ENCODE results near the gene LSAMP. TPM values are rescaled to one million over a fixed set of nuclear protein-coding genes. Genes with fewer than 3 reads are reported as not detected.

The LSAMP gene
- total RNA-seq, 1 experiment from 2014 or later = not detected

DNA sequence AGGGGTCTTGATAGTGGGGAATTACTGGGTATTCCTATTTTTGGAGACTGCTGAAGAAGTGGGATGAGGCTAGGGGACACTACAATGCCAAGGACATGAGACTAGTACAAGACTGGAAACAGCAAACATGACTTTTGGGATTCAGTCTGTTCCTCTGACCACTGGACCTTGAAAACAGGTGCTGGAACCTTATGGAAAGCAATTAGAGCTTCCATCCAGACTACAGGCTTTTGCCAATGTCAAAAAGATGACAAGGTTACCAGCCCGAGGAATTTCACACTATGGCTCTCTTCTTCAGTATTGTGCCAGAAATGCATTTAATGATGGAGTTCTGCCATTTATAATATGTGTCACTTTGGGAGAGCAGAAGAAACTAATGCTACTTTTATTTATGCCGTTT is 539.4 kb downstream of the LSAMP start:
- POLR2A ChIA-PET = no interaction called here
- no peak for DNase-seq
- Mint-ChIP-seq H3K27me3 (ENCODE audit: insufficient read depth, unreplicated experiment) (peaks cover 10% of the 10 kb centered on the region), H3K36me3 (ENCODE audit: insufficient read depth, unreplicated experiment) (no peaks in the 10 kb centered on the region), H3K4me1 (ENCODE audit: low read depth, unreplicated experiment) (no peaks in the 10 kb centered on the region), H3K27ac (ENCODE audit: unreplicated experiment) (no peak overlapping the region), H3K9me3 (ENCODE audit: unreplicated experiment) (no peaks in the 10 kb centered on the region), H3K4me3 (ENCODE audit: unreplicated experiment) (no peak overlapping the region)
- CTCF ChIA-PET = no interaction called here
- H3K27me3 ChIP-seq (replicated peaks; ENCODE audit: control insufficient read depth, insufficient read depth, low read length) = no peaks in the 10 kb centered on the region
- TF ChIP-seq, protein P1, sequence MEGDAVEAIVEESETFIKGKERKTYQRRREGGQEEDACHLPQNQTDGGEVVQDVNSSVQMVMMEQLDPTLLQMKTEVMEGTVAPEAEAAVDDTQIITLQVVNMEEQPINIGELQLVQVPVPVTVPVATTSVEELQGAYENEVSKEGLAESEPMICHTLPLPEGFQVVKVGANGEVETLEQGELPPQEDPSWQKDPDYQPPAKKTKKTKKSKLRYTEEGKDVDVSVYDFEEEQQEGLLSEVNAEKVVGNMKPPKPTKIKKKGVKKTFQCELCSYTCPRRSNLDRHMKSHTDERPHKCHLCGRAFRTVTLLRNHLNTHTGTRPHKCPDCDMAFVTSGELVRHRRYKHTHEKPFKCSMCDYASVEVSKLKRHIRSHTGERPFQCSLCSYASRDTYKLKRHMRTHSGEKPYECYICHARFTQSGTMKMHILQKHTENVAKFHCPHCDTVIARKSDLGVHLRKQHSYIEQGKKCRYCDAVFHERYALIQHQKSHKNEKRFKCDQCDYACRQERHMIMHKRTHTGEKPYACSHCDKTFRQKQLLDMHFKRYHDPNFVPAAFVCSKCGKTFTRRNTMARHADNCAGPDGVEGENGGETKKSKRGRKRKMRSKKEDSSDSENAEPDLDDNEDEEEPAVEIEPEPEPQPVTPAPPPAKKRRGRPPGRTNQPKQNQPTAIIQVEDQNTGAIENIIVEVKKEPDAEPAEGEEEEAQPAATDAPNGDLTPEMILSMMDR (IDR thresholded peaks at IDR 0.05; ENCODE audit: insufficient read depth in 1 of 2, low read depth in 1 of 2, low read length in 1 of 2, severe bottlenecking in 1 of 2, unreplicated experiment in 1 of 2) = no peak
- H3K36me3 ChIP-seq (ENCODE audit: control insufficient read depth, insufficient read depth, low read length) = no peaks in the 10 kb centered on the region
- H3K4me1 ChIP-seq = no peaks in the 10 kb centered on the region
- intact Hi-C loops (cut with micrococcal nuclease; ENCODE audit: unreplicated experiment) = no loop called here
- no TSS peak for BruUV-seq (replicated peaks)
- H3K4me3 ChIP-seq (ENCODE audit: low read depth, low read length) = no peak overlapping the region
- H3K9me3 ChIP-seq = no peaks in the 10 kb centered on the region

DNA sequence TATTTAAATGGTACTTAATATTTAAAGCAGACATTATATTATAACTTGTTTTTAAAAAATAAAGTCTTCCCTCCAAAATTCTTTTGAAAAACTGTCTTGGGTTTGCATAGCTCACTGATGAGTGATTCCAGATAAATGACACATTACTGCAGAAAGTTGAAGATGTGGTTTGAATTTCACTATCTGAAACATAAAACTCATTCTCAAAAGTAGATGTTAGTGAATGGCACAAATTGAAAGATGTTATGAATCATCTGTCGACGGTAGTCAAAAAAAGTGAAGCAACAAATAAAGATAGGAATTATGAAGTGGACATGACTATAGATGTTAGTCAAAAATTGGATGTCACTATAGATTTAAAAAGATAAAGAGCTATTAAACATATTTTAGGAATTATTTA is 541.4 kb downstream of the LSAMP start:
- CTCF ChIA-PET = no interaction called here

DNA sequence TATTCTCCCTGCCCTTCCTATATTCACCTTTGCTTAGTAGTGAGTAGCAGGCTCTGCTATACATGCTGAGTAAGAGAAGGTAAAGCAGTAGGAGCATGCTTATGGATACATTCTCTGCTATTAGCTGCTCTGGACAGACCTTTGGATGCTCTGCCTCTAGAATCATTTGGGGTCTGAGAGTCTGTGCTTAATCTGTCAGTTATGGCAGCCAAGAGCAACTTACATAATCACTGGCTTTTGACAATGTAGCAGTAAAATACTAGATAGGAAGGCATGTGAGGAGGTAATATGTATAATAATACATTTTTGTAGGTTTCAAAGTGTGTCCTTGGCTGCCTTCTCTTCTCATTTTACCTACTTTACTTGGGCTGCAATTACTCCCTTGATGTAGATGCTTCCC is 544.3 kb downstream of the LSAMP start:
- Mint-ChIP-seq H3K4me1 (ENCODE audit: low read depth, unreplicated experiment) (no peaks in the 10 kb centered on the region), H3K27ac (ENCODE audit: unreplicated experiment) (no peak overlapping the region), H3K9me3 (ENCODE audit: unreplicated experiment) (no peaks in the 10 kb centered on the region), H3K4me3 (ENCODE audit: unreplicated experiment) (no peak overlapping the region), H3K27me3 (ENCODE audit: insufficient read depth, unreplicated experiment) (peaks cover 8% of the 10 kb centered on the region), H3K36me3 (ENCODE audit: insufficient read depth, unreplicated experiment) (no peaks in the 10 kb centered on the region)
- no TSS peak for BruUV-seq (replicated peaks)
- CTCF ChIA-PET = no interaction called here
- no peaks in the 10 kb centered on the region for H3K9me3 ChIP-seq
- intact Hi-C loops (cut with micrococcal nuclease; ENCODE audit: unreplicated experiment) = no loop called here
- no peak overlapping the region for H3K4me3 ChIP-seq (ENCODE audit: low read depth, low read length)
- H3K36me3 ChIP-seq (ENCODE audit: control insufficient read depth, insufficient read depth, low read length) = no peaks in the 10 kb centered on the region
- no peak for DNase-seq
- no peaks in the 10 kb centered on the region for H3K27me3 ChIP-seq (replicated peaks; ENCODE audit: control insufficient read depth, insufficient read depth, low read length)
- POLR2A ChIA-PET = no interaction called here
- TF ChIP-seq, protein P1 (IDR thresholded peaks at IDR 0.05; ENCODE audit: insufficient read depth in 1 of 2, low read depth in 1 of 2, low read length in 1 of 2, severe bottlenecking in 1 of 2, unreplicated experiment in 1 of 2) = no peak
- no peaks in the 10 kb centered on the region for H3K4me1 ChIP-seq

More for the DNA sequence above, 541.4 kb downstream of the LSAMP start:
- no peak overlapping the region for H3K4me3 Mint-ChIP-seq (ENCODE audit: unreplicated experiment)
- TF ChIP-seq, protein P1 (IDR thresholded peaks at IDR 0.05; ENCODE audit: insufficient read depth in 1 of 2, low read depth in 1 of 2, low read length in 1 of 2, severe bottlenecking in 1 of 2, unreplicated experiment in 1 of 2) = no peak
- no peaks in the 10 kb centered on the region for H3K9me3 Mint-ChIP-seq (ENCODE audit: unreplicated experiment)
- Histone ChIP-seq H3K36me3 (ENCODE audit: control insufficient read depth, insufficient read depth, low read length) (no peaks in the 10 kb centered on the region), H3K9me3 (no peaks in the 10 kb centered on the region), H3K4me1 (no peaks in the 10 kb centered on the region), H3K4me3 (ENCODE audit: low read depth, low read length) (no peak overlapping the region), H3K27me3 (replicated peaks; ENCODE audit: control insufficient read depth, insufficient read depth, low read length) (no peaks in the 10 kb centered on the region)
- intact Hi-C loops (cut with micrococcal nuclease; ENCODE audit: unreplicated experiment) = no loop called here
- BruUV-seq (replicated peaks) = no TSS peak
- H3K27me3 Mint-ChIP-seq (ENCODE audit: insufficient read depth, unreplicated experiment) = peaks cover 8% of the 10 kb centered on the region
- H3K27ac Mint-ChIP-seq (ENCODE audit: unreplicated experiment) = no peak overlapping the region
- POLR2A ChIA-PET = no interaction called here
- no peak for DNase-seq
- no peaks in the 10 kb centered on the region for H3K36me3 Mint-ChIP-seq (ENCODE audit: insufficient read depth, unreplicated experiment)
- H3K4me1 Mint-ChIP-seq (ENCODE audit: low read depth, unreplicated experiment) = no peaks in the 10 kb centered on the region

Measured in Caco-2 (cell line).